Adrenal gland (tissue), 5 donors: Measurements from ENCODE around the gene PLPP7.

ENCODE experiments used
- CTCF ChIP-seq, 6 experiments: fragments of 450-650 bp in 4 of 6; fragments of 200-600 bp in 2 of 6; sonication (generic) in 1 of 6; IDR thresholded peaks; 1 replicate in 5 of 6; 2 replicates in 1 of 6; pipeline versions ENCODE4 v1.5.1 to v1.8.0; 2016 to 2021; ENCODE audit warnings: antibody characterized with exemption in 6 of 6, mild to moderate bottlenecking in 2 of 6, moderate library complexity in 1 of 6
- POLR2A ChIP-seq, 2 donors: fragments of 450-650 bp; IDR thresholded peaks; one replicate each; pipeline ENCODE4 v1.6.1; 2017; ENCODE audit warnings: antibody characterized with exemption in 2 of 2, mild to moderate bottlenecking in 2 of 2, moderate library complexity in 1 of 2
- donor health status: DM: no; HTN: no; CAD: no.

GRCh38 chr9:131308452-131308851 lies 18.9 kb downstream of the PLPP7 start:
- no peak for TF ChIP-seq POLR2A (IDR thresholded peaks at IDR 0.05)
- TF ChIP-seq CTCF (IDR thresholded peaks at IDR 0.05), result no peak
